BLaER1 treated with 17β-estradiol and CSF1 and Interleukin-3, amounts not matched to agents 10 nM and 100 nM (cell line): Measurements from ENCODE around the gene OPHN1.
A peak's percentile ranks its signal among the peaks of the same experiment; 100 is the strongest.

Experiments
- H3K27ac ChIP-seq, 11 experiments: shearing (Covaris generic); formaldehyde crosslinking; 2 replicates each; pipeline ENCODE4 v1.8.1; 2022
- H3K27me3 ChIP-seq, 11 experiments: shearing (Covaris generic); formaldehyde crosslinking; 2 replicates each; pipeline ENCODE4 v1.8.1; 2022
- H3K36me3 ChIP-seq, 11 experiments: shearing (Covaris generic); formaldehyde crosslinking; 2 replicates each; pipeline ENCODE4 v1.8.1; 2022
- H3K4me1 ChIP-seq, 10 experiments: shearing (Covaris generic); formaldehyde crosslinking; 2 replicates each; pipeline ENCODE4 v1.8.1; 2022
- H3K4me2 ChIP-seq, 11 experiments: shearing (Covaris generic); formaldehyde crosslinking; 2 replicates each; pipeline ENCODE4 v1.8.1; 2022
- H3K4me3 ChIP-seq, 10 experiments: shearing (Covaris generic); formaldehyde crosslinking; 2 replicates each; pipeline ENCODE4 v1.8.1; 2022
- H3K9ac ChIP-seq, 11 experiments: shearing (Covaris generic); formaldehyde crosslinking; 2 replicates each; pipeline ENCODE4 v1.8.1; 2022
- H3K9me3 ChIP-seq, 11 experiments: shearing (Covaris generic); formaldehyde crosslinking; replicated peaks in 1 of 11; 2 replicates each; pipeline ENCODE4 v1.8.1; 2022
- H4K20me1 ChIP-seq, 11 experiments: shearing (Covaris generic); formaldehyde crosslinking; 2 replicates each; pipeline ENCODE4 v1.8.1; 2022
- Cebpa-rat ChIP-seq, 11 experiments: shearing (Covaris generic); IDR thresholded peaks; 2 replicates each; pipeline ENCODE4 v1.8.1; 2022

Gene OPHN1

DNA sequence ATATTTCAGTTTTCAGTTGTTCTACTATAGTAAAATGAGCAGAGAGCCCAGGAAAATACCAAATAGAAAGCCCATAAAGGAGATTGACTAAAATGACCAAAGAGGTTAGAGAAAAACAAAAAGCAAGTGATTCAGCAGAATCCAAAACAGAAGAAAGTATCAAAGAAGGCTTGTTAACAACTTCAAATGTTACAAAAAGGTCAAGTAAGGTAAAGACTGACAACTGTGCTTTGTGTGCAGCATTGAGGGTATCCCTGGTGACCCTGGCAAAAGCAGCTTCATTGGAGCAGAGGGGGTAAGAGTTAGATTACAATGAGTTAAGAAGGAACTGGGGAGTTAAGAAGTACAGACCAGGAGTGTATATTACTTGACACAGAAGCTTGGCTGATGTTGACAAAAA lies 317.9 kb downstream of the OPHN1 start:
- Histone ChIP-seq H4K20me1 (no peaks in the 10 kb centered on the region), H3K36me3 (no peaks in the 10 kb centered on the region; a peak in 1 of 22 replicates), H3K27ac (peak overlapping the region in 9 of 11 experiments; percentile 3 to 72 (median 59); a peak in 15 of 22 replicates), H3K4me1 (peaks cover 4 to 18% (median 16%) of the 10 kb centered on the region in 10 experiments; a peak in 16 of 20 replicates), H3K27me3 (peaks cover 0 to 8% (median 0%) of the 10 kb centered on the region in 11 experiments; a peak in 4 of 22 replicates), H3K9ac (no peak overlapping the region; a peak in 1 of 22 replicates), H3K9me3 (no peaks in the 10 kb centered on the region), H3K4me2 (peak overlapping the region in 9 of 11 experiments; percentile 0 to 51 (median 15); a peak in 7 of 22 replicates), H3K4me3 (no peak overlapping the region)
- TF ChIP-seq Cebpa-rat (IDR thresholded peaks at IDR 0.05) = no peak

DNA sequence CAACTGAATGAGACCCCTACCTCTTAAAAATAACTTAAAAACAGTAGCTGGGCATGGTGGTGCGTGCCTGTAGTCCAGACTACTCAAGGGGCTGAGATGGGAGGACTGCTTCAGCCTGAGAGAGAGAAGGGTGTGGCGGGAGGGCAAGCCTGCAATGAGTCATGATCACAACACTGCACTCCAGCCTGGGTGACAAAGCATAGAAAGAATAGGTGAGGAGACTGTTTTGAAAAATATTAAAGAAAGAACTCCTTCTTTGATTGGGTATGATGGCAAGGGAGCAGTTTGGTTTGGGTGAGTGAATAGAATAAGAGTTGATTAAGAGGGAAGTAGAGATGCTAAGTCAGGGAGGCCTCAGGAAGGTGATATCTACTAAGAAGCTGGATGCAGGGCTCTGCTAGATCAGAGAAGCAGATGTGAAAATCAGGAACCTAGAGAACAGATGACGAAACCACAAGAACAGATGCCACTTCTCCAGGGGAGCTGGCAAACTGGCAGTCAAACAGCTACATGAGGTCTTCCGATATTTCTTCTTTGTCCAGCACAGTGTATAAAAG lies 318.6 kb downstream of the OPHN1 start:
- H3K4me3 ChIP-seq = no peak overlapping the region
- H3K27me3 ChIP-seq = peaks cover 0 to 8% (median 0%) of the 10 kb centered on the region in 11 experiments; a peak in 3 of 22 replicates
- peak overlapping the region; percentile 8 to 65 (median 30); a peak in 16 of 22 replicates for H3K4me2 ChIP-seq
- H4K20me1 ChIP-seq = no peaks in the 10 kb centered on the region
- peak overlapping the region in 9 of 11 experiments; percentile 3 to 72 (median 60); a peak in 13 of 22 replicates for H3K27ac ChIP-seq
- peak overlapping the region in 3 of 11 experiments; percentile 2 to 44 (median 5); a peak in 4 of 22 replicates for H3K9ac ChIP-seq
- H3K4me1 ChIP-seq = peaks cover 4 to 18% (median 16%) of the 10 kb centered on the region in 10 experiments; a peak in 16 of 20 replicates
- no peaks in the 10 kb centered on the region for H3K9me3 ChIP-seq
- TF ChIP-seq Cebpa-rat (IDR thresholded peaks at IDR 0.05) = no peak
- no peaks in the 10 kb centered on the region; a peak in 1 of 22 replicates for H3K36me3 ChIP-seq

DNA sequence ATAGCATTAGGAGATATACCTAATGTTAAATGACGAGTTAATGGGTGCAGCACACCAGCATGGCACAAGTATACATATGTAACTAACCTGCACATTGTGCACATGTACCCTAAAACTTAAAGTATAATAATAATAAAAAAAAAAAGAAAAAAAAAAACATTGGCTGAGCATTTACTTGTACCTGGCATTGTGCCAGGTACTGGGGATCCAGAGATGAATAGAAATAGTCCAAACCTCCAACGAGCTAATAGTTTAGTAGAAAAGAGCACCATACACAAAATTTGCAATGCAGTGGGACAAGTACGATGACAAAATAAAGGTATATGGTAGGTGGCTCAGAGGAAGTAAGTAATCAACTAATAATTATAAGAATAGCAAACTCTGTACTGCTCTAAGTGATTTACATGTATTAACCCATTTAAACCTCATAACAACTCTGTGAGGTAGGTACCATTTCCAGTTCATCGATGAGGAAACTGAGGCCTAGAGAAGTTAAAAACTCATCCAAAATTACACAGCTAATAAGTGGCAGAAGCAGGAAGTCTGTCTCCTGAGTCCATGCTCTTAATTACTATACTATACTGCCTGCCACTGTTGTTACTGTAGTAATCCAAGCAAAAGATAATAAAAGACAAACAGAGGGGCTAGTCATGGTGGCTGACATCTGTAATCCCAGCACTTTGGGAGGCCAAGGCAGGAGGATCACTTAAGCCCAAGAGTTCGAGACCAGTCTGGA lies 319.3 kb downstream of the OPHN1 start:
- no peaks in the 10 kb centered on the region for H4K20me1 ChIP-seq
- H3K27ac ChIP-seq = peak overlapping the region in 9 of 11 experiments; percentile 3 to 72 (median 60); a peak in 13 of 22 replicates
- H3K27me3 ChIP-seq = peaks cover 0 to 4% (median 0%) of the 10 kb centered on the region in 11 experiments; a peak in 3 of 22 replicates
- no peaks in the 10 kb centered on the region; a peak in 1 of 22 replicates for H3K36me3 ChIP-seq
- TF ChIP-seq Cebpa-rat (IDR thresholded peaks at IDR 0.05) = no peak
- peak overlapping the region in 3 of 11 experiments; percentile 2 to 44 (median 5); a peak in 3 of 22 replicates for H3K9ac ChIP-seq
- H3K4me3 ChIP-seq = no peak overlapping the region
- peaks cover 4 to 18% (median 16%) of the 10 kb centered on the region in 10 experiments; a peak in 16 of 20 replicates for H3K4me1 ChIP-seq
- peak overlapping the region; percentile 8 to 65 (median 30); a peak in 16 of 22 replicates for H3K4me2 ChIP-seq
- no peaks in the 10 kb centered on the region for H3K9me3 ChIP-seq

DNA sequence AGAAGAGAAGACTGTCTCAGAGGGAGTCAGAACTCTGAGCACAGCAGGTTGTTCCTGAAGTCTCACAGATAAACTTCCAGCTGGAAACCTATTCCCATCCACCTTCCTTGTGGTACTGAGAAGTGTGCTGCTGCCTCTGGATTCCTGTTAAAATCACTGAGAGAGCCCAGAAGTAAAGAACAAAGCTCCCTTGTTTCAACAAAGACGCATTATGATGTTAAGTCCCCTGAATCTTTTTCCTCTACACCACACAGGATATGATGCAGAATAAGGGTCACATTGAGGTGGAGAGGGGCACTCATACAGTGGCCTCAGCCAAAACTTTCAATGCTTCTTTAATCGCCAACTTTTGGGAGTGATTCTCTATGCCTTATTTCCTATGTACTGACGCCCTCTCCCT lies 321.0 kb downstream of the OPHN1 start:
- TF ChIP-seq Cebpa-rat (IDR thresholded peaks at IDR 0.05) = no peak
- Histone ChIP-seq H3K4me3 (no peak overlapping the region), H3K9ac (no peak overlapping the region), H3K4me1 (peaks cover 4 to 18% (median 16%) of the 10 kb centered on the region in 10 experiments; a peak in 16 of 20 replicates), H4K20me1 (no peaks in the 10 kb centered on the region), H3K36me3 (no peaks in the 10 kb centered on the region; a peak in 1 of 22 replicates), H3K27me3 (peaks cover 0 to 4% (median 0%) of the 10 kb centered on the region in 11 experiments; a peak in 3 of 22 replicates), H3K27ac (no peak overlapping the region), H3K4me2 (no peak overlapping the region), H3K9me3 (no peaks in the 10 kb centered on the region)

DNA sequence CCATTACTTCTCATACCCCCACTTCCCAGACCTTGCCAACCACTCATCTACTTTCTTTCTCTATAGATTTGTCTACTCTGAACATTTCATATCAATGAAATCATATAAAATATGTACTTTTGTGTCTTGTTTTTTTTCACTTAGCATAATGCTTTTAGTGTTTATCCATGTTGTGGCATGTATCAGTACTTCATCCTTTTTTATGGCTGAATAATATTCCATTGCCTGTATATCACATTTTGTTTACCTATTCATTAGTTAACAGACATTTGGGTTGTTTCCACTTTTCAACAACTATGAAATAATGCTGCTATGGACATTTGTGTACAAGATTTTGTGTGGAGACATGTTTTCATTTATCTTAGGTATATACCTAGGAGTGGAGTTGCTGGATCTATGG lies 324.1 kb downstream of the OPHN1 start:
- Histone ChIP-seq H3K4me1 (peaks cover 0 to 3% (median 1%) of the 10 kb centered on the region in 10 experiments; a peak in 14 of 20 replicates), H4K20me1 (no peaks in the 10 kb centered on the region), H3K4me3 (no peak overlapping the region), H3K27me3 (peaks cover 0 to 4% (median 0%) of the 10 kb centered on the region in 11 experiments; a peak in 2 of 22 replicates), H3K36me3 (no peaks in the 10 kb centered on the region; a peak in 1 of 22 replicates), H3K9me3 (no peaks in the 10 kb centered on the region), H3K9ac (no peak overlapping the region), H3K27ac (no peak overlapping the region), H3K4me2 (no peak overlapping the region)
- no peak for TF ChIP-seq Cebpa-rat (IDR thresholded peaks at IDR 0.05)

DNA sequence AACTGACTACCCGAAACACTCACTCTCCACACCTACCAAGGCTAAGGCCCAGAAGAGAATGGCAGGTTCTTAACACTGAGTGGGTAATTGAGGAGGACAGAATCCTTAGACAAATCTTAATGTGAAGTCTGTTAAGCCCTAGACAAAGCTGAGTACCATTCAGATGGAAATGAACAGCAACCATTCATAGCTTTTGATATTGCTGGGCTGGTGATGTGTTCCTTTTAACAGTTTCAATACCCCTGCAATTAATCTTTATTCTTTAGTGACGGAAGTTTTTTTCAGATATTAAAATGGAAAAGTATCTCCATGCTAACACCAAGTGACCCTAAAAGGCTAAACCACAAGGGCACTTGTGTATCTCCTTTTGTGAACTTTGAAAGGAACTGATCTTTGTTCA lies 334.9 kb downstream of the OPHN1 start:
- Histone ChIP-seq H3K4me2 (no peak overlapping the region), H3K9ac (no peak overlapping the region), H3K27ac (no peak overlapping the region), H3K4me1 (no peaks in the 10 kb centered on the region), H3K36me3 (no peaks in the 10 kb centered on the region), H3K27me3 (no peaks in the 10 kb centered on the region), H4K20me1 (no peaks in the 10 kb centered on the region), H3K4me3 (no peak overlapping the region), H3K9me3 (peaks cover 0 to 14% (median 0%) of the 10 kb centered on the region in 11 experiments; a peak in 2 of 22 replicates)
- TF ChIP-seq Cebpa-rat (IDR thresholded peaks at IDR 0.05) = no peak

DNA sequence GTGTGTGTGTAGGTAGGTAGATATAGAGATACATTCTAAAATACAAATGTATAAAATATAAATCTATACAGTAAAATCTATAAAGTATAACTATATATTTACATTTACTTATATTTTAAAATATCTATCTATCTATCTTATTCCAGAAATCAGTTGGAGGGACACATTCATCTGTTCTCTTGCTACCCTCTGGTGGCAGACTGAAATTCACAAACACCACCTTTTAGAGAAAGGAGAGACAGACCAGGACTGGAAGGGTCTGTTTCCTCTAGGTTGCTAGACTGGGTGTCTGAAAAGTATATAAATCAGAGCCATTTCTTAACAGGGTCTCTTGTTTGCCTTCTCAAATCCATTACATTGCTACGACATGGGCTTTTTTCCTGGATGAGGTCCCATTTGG lies 343.0 kb downstream of the OPHN1 start:
- Histone ChIP-seq H3K27me3 (peaks cover 0 to 7% (median 0%) of the 10 kb centered on the region in 11 experiments; a peak in 1 of 22 replicates), H3K9ac (no peak overlapping the region), H3K4me2 (peak overlapping the region in 2 of 11 experiments; percentile 4 to 17; a peak in 1 of 22 replicates), H4K20me1 (no peaks in the 10 kb centered on the region), H3K36me3 (no peaks in the 10 kb centered on the region), H3K4me3 (no peak overlapping the region), H3K9me3 (no peaks in the 10 kb centered on the region), H3K27ac (no peak overlapping the region), H3K4me1 (peaks cover 0 to 31% (median 5%) of the 10 kb centered on the region in 10 experiments; a peak in 10 of 20 replicates)
- no peak for TF ChIP-seq Cebpa-rat (IDR thresholded peaks at IDR 0.05)

DNA sequence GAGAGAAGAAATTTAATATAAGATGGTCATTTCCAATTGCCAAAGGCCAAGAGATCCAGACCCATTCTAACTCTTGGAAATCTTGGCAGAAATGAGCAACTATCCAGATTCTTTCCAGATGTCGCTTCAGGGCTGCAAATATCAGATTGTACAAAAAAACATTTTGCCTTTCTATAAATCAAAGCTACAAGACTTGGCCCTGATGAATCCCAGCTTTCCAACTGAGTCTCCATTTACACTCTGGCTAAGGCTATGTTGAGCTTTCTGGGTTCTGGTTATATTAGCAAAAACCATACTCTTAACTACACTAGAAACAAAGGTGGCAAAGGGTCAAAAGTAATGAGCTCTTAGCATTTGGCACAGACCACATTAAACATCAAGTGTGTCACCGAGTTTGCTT lies 345.8 kb downstream of the OPHN1 start:
- Histone ChIP-seq H3K27ac (no peak overlapping the region), H4K20me1 (no peaks in the 10 kb centered on the region), H3K9ac (no peak overlapping the region), H3K27me3 (peaks cover 0 to 7% (median 0%) of the 10 kb centered on the region in 11 experiments; a peak in 1 of 22 replicates), H3K4me1 (peaks cover 0 to 52% (median 20%) of the 10 kb centered on the region in 10 experiments; a peak in 12 of 20 replicates), H3K9me3 (peaks cover 3 to 10% (median 3%) of the 10 kb centered on the region in 11 experiments; a peak in 21 of 22 replicates), H3K36me3 (0 out of 22 replicates have a peak, but pooled peaks cover 0 to 2% (median 0%) of the 10 kb centered on the region in 11 experiments), H3K4me2 (no peak overlapping the region), H3K4me3 (no peak overlapping the region)
- no peak for TF ChIP-seq Cebpa-rat (IDR thresholded peaks at IDR 0.05)
